Peyer's patch (tissue), 4 donors: Measurements from ENCODE around the gene EXOC3. TPM values are rescaled to one million over a fixed set of nuclear protein-coding genes. Genes with fewer than 3 reads are reported as not detected.

Experiments
- DNase-seq, 3 donors: peaks; one replicate each; pipeline ENCODE4 v3.0.0-alpha.2; 2017 to 2019
- H3K27ac ChIP-seq, 4 donors: fragments of 200-600 bp; sonication (generic); one replicate each; pipeline ENCODE4 v1.5.1; 2016 to 2019
- H3K27me3 ChIP-seq, 2 donors: fragments of 200-600 bp; sonication (generic); one replicate each; pipeline ENCODE4 v1.5.1; 2019
- H3K36me3 ChIP-seq, 3 donors: fragments of 200-600 bp; sonication (generic); one replicate each; pipeline ENCODE4 v1.5.1; 2016 to 2019
- H3K4me1 ChIP-seq, 4 donors: fragments of 200-600 bp; sonication (generic); one replicate each; pipeline ENCODE4 v1.5.1; 2016 to 2019
- H3K4me3 ChIP-seq, 4 donors: fragments of 200-600 bp; sonication (generic); 1 replicate in 3 of 4; 2 replicates in 1 of 4; pipeline ENCODE4 v1.5.1; 2016 to 2019; ENCODE audit warnings: mild to moderate bottlenecking in 1 of 4
- H3K9me3 ChIP-seq, 4 donors: fragments of 200-600 bp; sonication (generic); one replicate each; pipeline ENCODE4 v1.5.1; 2016 to 2019; ENCODE audit warnings: mild to moderate bottlenecking in 1 of 4
- CTCF ChIP-seq, 6 experiments: fragments of 450-650 bp in 4 of 6; fragments of 200-600 bp in 2 of 6; sonication (generic) in 1 of 6; IDR thresholded peaks; one replicate each; pipeline ENCODE4 v1.5.1; 2017 to 2019; ENCODE audit warnings: antibody characterized with exemption in 6 of 6, mild to moderate bottlenecking in 3 of 6, moderate library complexity in 1 of 6
- POLR2A ChIP-seq, 2 donors: fragments of 450-650 bp; IDR thresholded peaks; one replicate each; pipeline ENCODE4 v1.5.1; 2017; ENCODE audit warnings: antibody characterized with exemption in 2 of 2, mild to moderate bottlenecking in 2 of 2, moderate library complexity in 2 of 2
- total RNA-seq, 4 donors: library from RNA; depleted of rRNA; stranded (reverse); fragments of >200 nt; gene quantifications; one replicate each; pipeline ENCODE4 v1.1.0, GENCODE V29; 2016

Gene EXOC3
- total RNA-seq, 4 donors from 2014 or later = 74.3 to 201 (median 141) TPM

GRCh38 chr5:452978-453710 is 10.2 kb downstream of the EXOC3 start:
- DNase-seq = peak in 2 of 3 donors; percentile 44 to 47
- TF ChIP-seq CTCF (IDR thresholded peaks at IDR 0.05) (no peak), POLR2A (IDR thresholded peaks at IDR 0.05) (no peak)
- no peak overlapping the region for H3K4me3 ChIP-seq
- H3K36me3 ChIP-seq = peaks cover 0 to 96% (median 0%) of the 10 kb centered on the region in 3 donors
- H3K9me3 ChIP-seq = peaks cover 0 to 8% (median 0%) of the 10 kb centered on the region in 4 donors
- no peaks in the 10 kb centered on the region for H3K4me1 ChIP-seq
- H3K27ac ChIP-seq = peak overlapping the region in 1 of 4 donors; percentile 53
- no peaks in the 10 kb centered on the region for H3K27me3 ChIP-seq

- Histone ChIP-seq H3K27me3 (no peaks in the 10 kb centered on the region), H3K27ac (peak overlapping the region in 1 of 4 donors; percentile 53), H3K4me1 (no peaks in the 10 kb centered on the region), H3K9me3 (peaks cover 0 to 8% (median 0%) of the 10 kb centered on the region in 4 donors), H3K36me3 (peaks cover 0 to 96% (median 0%) of the 10 kb centered on the region in 3 donors), H3K4me3 (no peak overlapping the region)
- TF ChIP-seq CTCF (IDR thresholded peaks at IDR 0.05) = no peak
- DNase-seq = peak in 2 of 3 donors; percentile 36 to 50
These were observed 10.9 kb downstream of the EXOC3 start for GRCh38 chr5:453725-454481.

GRCh38 chr5:454936-455335 is 12.0 kb downstream of the EXOC3 start:
- peaks cover 0 to 96% (median 0%) of the 10 kb centered on the region in 3 donors for H3K36me3 ChIP-seq
- H3K9me3 ChIP-seq = peaks cover 0 to 8% (median 0%) of the 10 kb centered on the region in 4 donors
- H3K4me3 ChIP-seq = no peak overlapping the region
- DNase-seq = peak in 2 of 3 donors; percentile 41 to 45
- TF ChIP-seq POLR2A (IDR thresholded peaks at IDR 0.05) = no peak
- TF ChIP-seq CTCF (IDR thresholded peaks at IDR 0.05) = no peak
- H3K27me3 ChIP-seq = no peaks in the 10 kb centered on the region
- H3K4me1 ChIP-seq = no peaks in the 10 kb centered on the region
- no peak overlapping the region for H3K27ac ChIP-seq

- Histone ChIP-seq H3K36me3 (peaks cover 0 to 96% (median 0%) of the 10 kb centered on the region in 3 donors), H3K27ac (no peak overlapping the region)
These were observed 12.8 kb downstream of the EXOC3 start for GRCh38 chr5:455806-456205.

More at GRCh38 chr5:455806-456205, 12.8 kb downstream of the EXOC3 start:
- Histone ChIP-seq H3K4me1 (no peaks in the 10 kb centered on the region), H3K27me3 (no peaks in the 10 kb centered on the region), H3K4me3 (no peak overlapping the region), H3K9me3 (peaks cover 0 to 8% (median 0%) of the 10 kb centered on the region in 4 donors)
- DNase-seq = no peak
- TF ChIP-seq CTCF (IDR thresholded peaks at IDR 0.05) (no peak), POLR2A (IDR thresholded peaks at IDR 0.05) (no peak)
